Endothelial cell (in vitro differentiated cells): ENCODE measurements around the gene CCDC138. TPM values are rescaled to one million over a fixed set of nuclear protein-coding genes. Genes with fewer than 3 reads are reported as not detected.

Experiments used
- DNase-seq: peaks from one replicate; pipeline ENCODE4 v3.0.0; 2021; ENCODE audit warnings: low spot score
- H3K27ac Mint-ChIP-seq: one replicate; pipeline ENCODE4 v1.8.0; 2021; ENCODE audit warnings: mixed read lengths, inconsistent platforms; ENCODE audit not compliant: unreplicated experiment
- H3K27me3 Mint-ChIP-seq: one replicate; pipeline ENCODE4 v1.8.0; 2021; ENCODE audit warnings: mild to moderate bottlenecking, moderate library complexity, mixed read lengths, inconsistent platforms; ENCODE audit not compliant: unreplicated experiment
- H3K36me3 Mint-ChIP-seq: one replicate; pipeline ENCODE4 v1.8.0; 2021; ENCODE audit warnings: mild to moderate bottlenecking, low read depth, mixed read lengths, inconsistent platforms; ENCODE audit not compliant: unreplicated experiment
- H3K4me1 Mint-ChIP-seq: one replicate; pipeline ENCODE4 v1.8.0; 2021; ENCODE audit warnings: mild to moderate bottlenecking, mixed read lengths, inconsistent platforms; ENCODE audit not compliant: unreplicated experiment
- H3K4me3 Mint-ChIP-seq: one replicate; pipeline ENCODE4 v1.8.0; 2021; ENCODE audit warnings: mild to moderate bottlenecking, mixed read lengths, inconsistent platforms; ENCODE audit not compliant: unreplicated experiment
- H3K9me3 Mint-ChIP-seq: one replicate; pipeline ENCODE4 v1.8.0; 2021; ENCODE audit warnings: mixed read lengths, inconsistent platforms; ENCODE audit not compliant: unreplicated experiment
- total RNA-seq: library from RNA; stranded (reverse); fragmentation: NEBNext Ultra II Directional; extraction: Animal tissue kit (Norgen Biotek cat#: 25700); gene quantifications from one replicate; pipeline ENCODE4 v1.2.1, GENCODE V29; 2021; ENCODE audit not compliant: unreplicated experiment
- TF ChIP-seq, protein P1 (sequence below): fragments of 200-600 bp; sonication (generic); IDR thresholded peaks from one replicate; pipeline ENCODE4 v1.5.0; 2021; ENCODE audit warnings: antibody characterized with exemption; ENCODE audit not compliant: unreplicated experiment

CCDC138 gene
- total RNA-seq, 1 donor from 2014 or later, result 7.6 TPM

DNA sequence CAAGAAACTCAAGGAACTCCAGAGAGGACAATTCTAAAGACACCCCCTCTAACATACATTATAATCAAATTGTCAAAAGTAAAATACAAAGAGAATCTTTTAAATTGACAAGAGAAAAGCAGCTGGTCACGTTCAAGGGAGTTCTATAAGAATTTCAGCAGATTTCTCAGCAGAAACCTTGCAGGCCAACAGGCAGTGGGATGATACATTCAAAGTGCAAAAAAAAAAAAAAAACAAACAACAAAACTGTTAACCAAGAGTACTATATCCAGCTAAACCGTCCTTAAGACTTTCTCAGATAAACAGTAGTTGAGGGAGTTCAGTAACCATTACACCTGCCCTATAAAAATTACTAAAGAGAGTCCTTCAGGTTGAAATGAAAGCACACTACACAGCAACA is 33.9 kb downstream of the CCDC138 start:
- no peak for DNase-seq
- Mint-ChIP-seq H3K36me3 (peaks cover 18% of the 10 kb centered on the region), H3K9me3 (no peaks in the 10 kb centered on the region), H3K27ac (no peak overlapping the region), H3K4me1 (no peaks in the 10 kb centered on the region), H3K4me3 (no peak overlapping the region), H3K27me3 (no peaks in the 10 kb centered on the region)
- TF ChIP-seq, protein P1, sequence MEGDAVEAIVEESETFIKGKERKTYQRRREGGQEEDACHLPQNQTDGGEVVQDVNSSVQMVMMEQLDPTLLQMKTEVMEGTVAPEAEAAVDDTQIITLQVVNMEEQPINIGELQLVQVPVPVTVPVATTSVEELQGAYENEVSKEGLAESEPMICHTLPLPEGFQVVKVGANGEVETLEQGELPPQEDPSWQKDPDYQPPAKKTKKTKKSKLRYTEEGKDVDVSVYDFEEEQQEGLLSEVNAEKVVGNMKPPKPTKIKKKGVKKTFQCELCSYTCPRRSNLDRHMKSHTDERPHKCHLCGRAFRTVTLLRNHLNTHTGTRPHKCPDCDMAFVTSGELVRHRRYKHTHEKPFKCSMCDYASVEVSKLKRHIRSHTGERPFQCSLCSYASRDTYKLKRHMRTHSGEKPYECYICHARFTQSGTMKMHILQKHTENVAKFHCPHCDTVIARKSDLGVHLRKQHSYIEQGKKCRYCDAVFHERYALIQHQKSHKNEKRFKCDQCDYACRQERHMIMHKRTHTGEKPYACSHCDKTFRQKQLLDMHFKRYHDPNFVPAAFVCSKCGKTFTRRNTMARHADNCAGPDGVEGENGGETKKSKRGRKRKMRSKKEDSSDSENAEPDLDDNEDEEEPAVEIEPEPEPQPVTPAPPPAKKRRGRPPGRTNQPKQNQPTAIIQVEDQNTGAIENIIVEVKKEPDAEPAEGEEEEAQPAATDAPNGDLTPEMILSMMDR, result no peak

DNA sequence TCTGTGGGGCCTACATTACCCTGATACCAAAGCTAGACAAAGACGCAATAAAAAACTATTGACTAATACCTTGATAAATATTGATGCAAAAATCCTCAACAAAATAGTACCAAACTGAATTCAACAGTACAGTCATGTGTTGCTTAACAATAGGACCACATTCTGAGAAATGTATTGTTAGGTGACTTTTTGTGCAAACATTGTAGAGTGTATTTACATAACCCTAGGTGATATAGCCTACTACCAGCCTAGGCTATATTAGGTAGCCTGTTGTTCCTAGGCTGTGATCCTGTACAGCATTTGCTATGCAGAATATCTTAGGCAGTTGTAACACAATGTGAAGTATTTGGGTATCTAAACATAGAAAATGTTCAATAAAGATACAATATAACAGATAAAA is 36.7 kb downstream of the CCDC138 start:
- DNase-seq, result no peak
- H3K4me1 Mint-ChIP-seq, result no peaks in the 10 kb centered on the region
- H3K27me3 Mint-ChIP-seq, result no peaks in the 10 kb centered on the region
- TF ChIP-seq, protein P1, result no peak
- H3K27ac Mint-ChIP-seq, result no peak overlapping the region
- no peak overlapping the region for H3K4me3 Mint-ChIP-seq
- H3K36me3 Mint-ChIP-seq, result peaks cover 14% of the 10 kb centered on the region
- H3K9me3 Mint-ChIP-seq, result no peaks in the 10 kb centered on the region

- no peak for DNase-seq
- TF ChIP-seq, protein P1, result no peak
- Mint-ChIP-seq H3K27me3 (no peaks in the 10 kb centered on the region), H3K27ac (no peak overlapping the region), H3K4me3 (no peak overlapping the region), H3K9me3 (no peaks in the 10 kb centered on the region), H3K36me3 (peaks cover 9% of the 10 kb centered on the region), H3K4me1 (no peaks in the 10 kb centered on the region)
Observed at GRCh38 chr2:108824316-108825070, 37.9 kb downstream of the CCDC138 start.

DNA sequence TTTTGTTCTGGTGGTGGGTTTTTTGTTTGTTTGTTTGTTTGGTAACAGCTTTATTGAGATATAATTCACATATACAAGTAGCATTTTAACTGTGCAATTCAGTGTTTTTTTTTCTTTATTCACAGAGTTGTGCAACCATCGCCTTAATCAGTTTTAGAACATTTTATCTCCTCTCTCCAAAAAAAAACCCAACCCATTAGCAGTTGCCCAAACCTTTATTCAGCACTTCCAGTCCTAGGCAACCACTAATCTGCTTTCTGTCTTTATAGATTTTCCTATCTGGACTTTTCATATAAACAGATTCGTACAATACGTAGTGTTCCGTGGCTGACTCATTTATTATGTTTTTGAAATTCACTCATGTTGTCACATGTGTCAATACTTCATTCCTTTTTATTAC is 38.7 kb downstream of the CCDC138 start:
- no peaks in the 10 kb centered on the region for H3K27me3 Mint-ChIP-seq
- H3K36me3 Mint-ChIP-seq, result peaks cover 2% of the 10 kb centered on the region
- H3K4me1 Mint-ChIP-seq, result no peaks in the 10 kb centered on the region
- H3K9me3 Mint-ChIP-seq, result no peaks in the 10 kb centered on the region
- TF ChIP-seq, protein P1, result no peak
- H3K4me3 Mint-ChIP-seq, result no peak overlapping the region
- H3K27ac Mint-ChIP-seq, result no peak overlapping the region
- no peak for DNase-seq

GRCh38 chr2:108825736-108826135 is 39.2 kb downstream of the CCDC138 start:
- H3K9me3 Mint-ChIP-seq, result no peaks in the 10 kb centered on the region
- no peaks in the 10 kb centered on the region for H3K4me1 Mint-ChIP-seq
- no peak for DNase-seq
- no peak overlapping the region for H3K4me3 Mint-ChIP-seq
- H3K36me3 Mint-ChIP-seq, result no peaks in the 10 kb centered on the region
- TF ChIP-seq, protein P1, result no peak
- H3K27ac Mint-ChIP-seq, result no peak overlapping the region
- H3K27me3 Mint-ChIP-seq, result no peaks in the 10 kb centered on the region
